Subcutaneous adipose tissue (tissue), 4 donors: ENCODE data around the gene ARPP19. TPM values are rescaled to one million over a fixed set of nuclear protein-coding genes. Genes with fewer than 3 reads are reported as not detected.

Source experiments
- CTCF ChIP-seq: fragments of 450-650 bp; IDR thresholded peaks from one replicate; pipeline ENCODE4 v1.5.1; 2016; ENCODE audit warnings: low read depth, mild to moderate bottlenecking, control low read depth, antibody characterized with exemption, moderate library complexity
- total RNA-seq, 4 donors: library from RNA; depleted of rRNA; stranded (reverse); fragments of >200 nt; gene quantifications; one replicate each; pipeline ENCODE4 v1.1.0, GENCODE V29; 2016

ARPP19 gene
- total RNA-seq, 4 donors from 2014 or later = 115 to 237 (median 147) TPM

GRCh38 chr15:52575072-52575471 lies 6.2 kb upstream of the ARPP19 start:
- no peak for TF ChIP-seq CTCF

- no peak for TF ChIP-seq CTCF
Measured at GRCh38 chr15:52567871-52568600, 794 bp downstream of the ARPP19 start.

- no peak for TF ChIP-seq CTCF
Measured at GRCh38 chr15:52566889-52567288, 1.9 kb downstream of the ARPP19 start.

GRCh38 chr15:52563501-52564060 lies 5.2 kb downstream of the ARPP19 start:
- TF ChIP-seq CTCF = no peak

GRCh38 chr15:52559575-52559974 lies 9.3 kb downstream of the ARPP19 start:
- no peak for TF ChIP-seq CTCF

GRCh38 chr15:52559022-52559421 lies 9.8 kb downstream of the ARPP19 start:
- no peak for TF ChIP-seq CTCF

- no peak for TF ChIP-seq CTCF
Measured at GRCh38 chr15:52558196-52558595, 10.6 kb downstream of the ARPP19 start.
